DMS 273 (cell line): ENCODE results near the gene SPACA5.
"Not testable (repeated sequence)": the region's sequence is repeated elsewhere in the genome, so short reads cannot be mapped to it uniquely, and the experiment has no call there.

Source experiments
- DNase-seq: peaks from one replicate; lab custom pipeline; 2025; ENCODE audit not compliant: unreplicated experiment; lab: John Stamatoyannopoulos, UW

Gene SPACA5

DNA sequence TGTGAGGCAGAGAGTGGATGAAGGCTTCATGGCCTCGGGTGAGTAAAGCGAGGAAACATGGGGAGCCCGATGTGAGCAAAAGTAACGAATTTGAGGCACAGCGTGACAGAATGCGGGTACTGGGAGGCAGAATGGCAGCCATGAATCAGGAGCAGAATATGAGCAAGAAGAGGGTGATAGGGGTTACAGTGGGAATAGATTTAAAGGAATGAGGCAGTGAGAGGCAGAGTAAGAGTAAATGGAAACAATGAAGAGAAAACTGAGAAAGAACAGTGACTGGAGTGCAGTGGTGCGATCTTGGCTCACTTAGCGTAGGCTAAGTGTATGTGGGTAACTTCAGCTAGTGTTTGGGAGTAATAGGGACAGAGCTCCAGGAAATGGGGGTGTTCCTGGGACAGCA is at the start of gene SPACA5:
Gene SPACA5, plus strand, starts transcription at position 301 of the 400 bp plus-strand sequence. CDS start 815 bp downstream, outside the sequence.
- DNase-seq = not testable (repeated sequence)

DNA sequence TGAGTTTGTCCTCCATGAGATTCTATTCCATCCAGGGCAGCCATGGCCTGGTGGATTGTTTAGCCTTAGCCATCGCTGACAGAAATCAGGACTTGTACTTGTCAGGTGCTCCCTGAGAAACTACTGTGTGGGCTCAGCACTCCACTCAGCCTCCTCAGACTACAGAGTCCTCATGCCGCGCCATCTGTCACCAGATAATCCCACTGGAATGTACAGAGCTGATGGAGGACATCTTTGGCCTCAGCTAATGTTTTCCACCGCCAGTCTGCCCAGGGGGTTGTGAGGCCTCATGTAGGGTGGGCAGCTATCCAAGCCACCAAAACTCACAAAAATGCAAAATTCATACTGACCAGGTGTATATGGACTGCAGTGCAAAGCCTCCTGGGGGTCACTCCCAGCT is 48.6 kb upstream of the SPACA5 start:
- not testable (repeated sequence) for DNase-seq

DNA sequence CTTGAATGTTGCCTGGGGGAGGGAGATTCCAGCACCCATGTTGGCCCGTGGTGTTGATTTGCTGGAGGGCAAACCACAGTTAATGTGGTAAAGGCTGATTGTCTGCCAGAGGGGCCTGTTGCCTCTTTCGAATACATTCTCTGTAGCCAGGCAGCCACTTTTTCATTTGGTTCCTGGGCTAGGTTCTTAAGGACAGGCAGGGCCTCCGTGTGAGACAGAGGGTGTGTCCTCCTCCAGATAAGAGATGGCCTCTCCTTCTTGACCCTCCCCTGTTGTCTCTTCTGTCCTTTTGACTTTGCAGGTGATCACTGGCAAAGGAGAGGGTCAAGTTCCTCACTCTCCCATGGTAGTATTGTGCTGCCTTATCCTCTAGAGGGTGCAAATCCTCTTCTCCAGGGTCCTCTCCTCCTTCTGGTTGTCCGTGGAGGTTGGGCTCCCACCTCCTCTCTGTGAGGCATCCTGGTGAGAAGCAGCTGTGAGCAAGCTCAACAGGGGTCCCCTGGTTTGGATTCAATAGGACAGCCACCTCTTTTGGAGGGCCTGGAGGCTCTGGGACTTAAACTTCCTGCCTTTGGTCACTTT is 47.9 kb upstream of the SPACA5 start:
- DNase-seq = peak; percentile 47

GRCh38 chrX:47960406-47960805 is 46.4 kb upstream of the SPACA5 start:
- no peak for DNase-seq

DNA sequence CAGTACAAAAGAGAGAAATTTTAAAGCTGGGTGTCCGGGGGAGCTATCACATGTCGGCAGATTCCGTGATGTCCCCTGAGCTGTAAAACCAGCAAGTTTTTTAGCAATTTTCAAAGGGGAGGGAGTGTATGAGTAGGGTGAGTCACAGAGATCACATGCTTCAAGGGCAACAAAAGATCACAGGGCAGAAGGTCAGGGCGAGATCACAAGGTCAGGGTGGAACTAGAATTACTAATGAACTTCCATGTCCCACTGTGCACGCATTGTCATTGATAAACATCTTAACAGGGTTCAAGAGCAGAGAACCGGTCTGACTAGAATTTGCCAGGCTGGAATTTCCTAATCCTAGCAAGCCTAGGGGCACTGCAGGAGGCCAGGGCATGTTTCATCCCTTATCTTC is 45.0 kb upstream of the SPACA5 start:
- DNase-seq = not testable (repeated sequence)

DNA sequence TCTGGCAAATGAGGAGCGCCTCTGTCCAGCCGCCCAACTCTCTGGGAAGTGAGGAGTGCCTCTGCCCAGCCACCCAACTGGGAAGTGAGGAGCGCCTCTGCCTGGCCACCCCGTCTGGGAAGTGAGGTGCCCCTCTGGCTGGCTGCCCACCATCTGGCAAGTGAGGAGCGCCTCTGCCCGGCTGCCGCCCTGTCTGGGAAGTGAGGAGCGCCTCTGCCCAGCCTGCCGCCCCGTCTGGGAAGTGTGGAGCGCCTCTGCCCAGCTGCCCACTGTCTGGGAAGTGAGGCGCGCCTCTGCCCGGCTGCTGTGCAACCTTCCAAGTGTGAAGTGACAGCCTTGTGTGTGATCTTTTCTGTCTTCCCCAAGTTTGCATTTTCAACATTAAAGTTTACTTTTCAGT is 41.3 kb upstream of the SPACA5 start:
- not testable (repeated sequence) for DNase-seq

- no peak for DNase-seq
Observed at GRCh38 chrX:47973235-47973634, 33.6 kb upstream of the SPACA5 start.

- no peak for DNase-seq
Observed at GRCh38 chrX:47976254-47977151, 30.3 kb upstream of the SPACA5 start.

GRCh38 chrX:47991263-47992094 is 15.3 kb upstream of the SPACA5 start:
- no peak for DNase-seq

DNA sequence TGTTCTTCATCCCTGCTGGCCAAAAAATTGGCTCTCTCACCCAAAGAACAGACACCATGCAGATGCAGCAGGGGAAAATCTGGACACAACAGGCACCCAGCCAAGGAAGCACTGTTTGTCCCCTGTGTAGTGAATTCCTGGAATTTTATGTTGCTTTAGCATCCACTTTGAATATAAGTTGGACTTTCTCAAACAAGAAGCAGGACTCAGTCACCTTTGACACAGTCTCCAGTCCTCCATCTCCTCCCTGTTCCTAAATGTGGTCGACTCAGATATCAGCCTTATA is 14.8 kb upstream of the SPACA5 start:
- no peak for DNase-seq

- DNase-seq = no peak
Observed at GRCh38 chrX:47992669-47993068, 14.1 kb upstream of the SPACA5 start.

GRCh38 chrX:48001260-48001659 is 5.5 kb upstream of the SPACA5 start:
- DNase-seq = no peak

DNA sequence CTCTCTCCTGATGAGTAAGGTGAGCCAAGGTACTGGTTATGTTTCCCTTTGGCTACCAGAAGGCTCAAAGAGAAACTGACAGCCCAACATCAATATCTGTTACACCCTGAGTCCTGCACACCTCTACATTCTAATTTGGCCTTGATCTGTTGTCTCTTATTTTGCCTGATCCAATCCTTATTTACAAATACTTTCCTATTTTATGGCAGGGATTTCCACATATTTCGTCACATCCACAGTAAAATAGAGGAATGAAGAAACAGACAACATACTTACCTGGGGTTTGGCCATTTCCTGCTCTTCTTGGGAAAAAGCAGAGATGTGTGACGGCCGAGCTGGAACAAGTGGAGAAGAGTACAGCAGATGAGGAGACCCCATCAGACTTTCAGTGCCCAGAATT is 4.5 kb upstream of the SPACA5 start:
- DNase-seq = no peak

DNA sequence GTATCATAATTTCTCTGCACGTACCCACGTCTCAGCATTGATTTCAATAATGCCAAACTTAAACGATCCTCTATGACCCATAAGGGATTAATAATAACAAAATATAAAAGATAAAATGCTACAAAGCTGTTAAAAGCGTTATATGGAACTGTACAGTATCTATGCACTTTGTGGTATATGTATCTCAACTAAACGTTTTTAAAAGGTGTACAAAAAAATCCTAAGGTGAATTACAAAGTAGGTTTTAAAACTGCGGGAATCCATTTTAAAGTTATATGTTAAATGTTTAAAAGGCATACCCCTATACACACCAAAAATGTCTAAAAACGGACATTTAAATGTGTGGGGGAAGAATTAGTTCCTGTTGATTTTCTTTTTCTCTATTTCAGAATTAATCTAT is 3.9 kb upstream of the SPACA5 start:
- no peak for DNase-seq

- DNase-seq = peak; percentile 30
Observed at GRCh38 chrX:48003367-48003757, 3.4 kb upstream of the SPACA5 start.

DNA sequence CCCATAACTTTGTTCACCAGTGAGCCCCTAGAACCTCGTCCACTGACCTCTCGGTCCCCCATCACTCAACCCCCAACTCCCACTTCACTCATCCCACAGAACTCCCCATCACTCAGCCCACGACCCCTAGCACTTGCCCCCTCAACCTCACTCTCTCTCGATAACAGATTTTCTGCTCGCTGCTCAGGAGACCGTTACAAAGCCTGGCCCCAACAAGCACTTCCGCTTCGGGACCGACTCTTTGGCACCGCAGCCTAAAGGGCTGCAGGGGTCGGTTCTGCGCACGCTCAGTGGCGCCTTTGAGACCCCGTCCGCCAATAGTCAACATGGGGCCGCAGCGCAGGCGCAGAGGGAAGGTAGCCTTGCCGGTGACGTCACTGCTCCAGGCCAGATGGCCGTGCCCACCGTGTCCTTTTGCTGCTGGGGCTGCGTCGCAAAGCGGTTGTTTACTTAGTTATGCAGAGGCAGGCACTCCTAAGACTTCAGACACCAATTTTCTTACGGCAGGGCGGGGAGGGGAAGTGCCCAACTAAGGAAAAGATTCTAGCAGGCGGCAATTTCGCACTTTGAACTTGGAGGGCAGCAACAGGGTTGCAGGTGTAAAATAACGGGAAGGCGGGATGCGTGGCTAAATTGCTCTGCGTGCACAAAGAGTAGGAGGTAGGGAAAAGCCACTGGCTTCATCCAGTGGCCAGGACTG is 2.9 kb upstream of the SPACA5 start, which contains the start of gene ZNF182:
Gene ZNF182, minus strand, starts transcription at position 232 of the 700 bp plus-strand sequence. CDS start 1,380 bp downstream, outside the sequence.
- DNase-seq = peak; percentile 98

- not testable (repeated sequence) for DNase-seq
Observed at GRCh38 chrX:48009445-48009960, 2.7 kb downstream of the SPACA5 start.

- DNase-seq = not testable (repeated sequence)
Observed at GRCh38 chrX:48016583-48017310, 10.0 kb downstream of the SPACA5 start.

DNA sequence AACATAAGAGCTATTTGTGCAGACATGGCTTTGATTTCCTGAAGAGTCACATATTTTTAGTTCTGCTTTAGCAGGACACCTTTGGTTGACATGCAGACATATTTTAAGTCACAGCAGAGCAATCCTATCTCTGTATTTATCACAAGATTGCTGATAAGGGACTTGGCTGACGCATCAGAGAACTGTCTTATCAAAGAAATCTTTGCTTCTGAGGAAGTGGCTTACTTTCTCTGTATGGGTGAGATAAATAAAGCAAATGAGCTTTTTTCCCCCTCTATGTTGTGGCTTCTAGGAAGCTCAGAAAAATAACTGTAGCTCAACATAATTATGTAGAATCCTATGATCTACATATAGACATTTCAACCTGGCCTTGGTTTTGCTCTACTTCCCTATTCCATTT is 13.1 kb downstream of the SPACA5 start:
- not testable (repeated sequence) for DNase-seq

DNA sequence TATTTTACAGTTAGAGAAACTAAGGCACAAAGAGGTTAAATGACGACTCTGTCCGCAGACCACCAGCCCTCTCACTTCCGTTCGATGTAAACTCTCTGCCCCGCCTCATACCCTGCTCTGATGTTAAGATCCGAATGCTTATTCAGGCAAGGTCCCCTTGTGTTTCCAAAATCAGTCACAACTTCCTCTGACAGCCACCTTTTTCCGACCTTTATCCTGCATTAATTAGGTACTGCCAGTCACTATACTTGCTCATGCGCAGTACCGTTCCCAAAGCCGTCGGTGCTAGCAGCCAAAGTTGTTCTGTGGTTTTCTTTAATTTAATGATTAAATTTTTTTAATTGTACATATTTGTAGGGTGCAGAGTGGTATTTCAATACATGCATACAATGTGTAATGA is 13.7 kb downstream of the SPACA5 start:
- not testable (repeated sequence) for DNase-seq
